ENCODE results near the gene AATK. TPM values are rescaled to one million over a fixed set of nuclear protein-coding genes. Genes with fewer than 3 reads are reported as not detected.

The AATK gene
- polyA plus RNA-seq, 1 of the 3 experiments (the other 2 are of a cell fraction): 0.51 TPM

- Histone ChIP-seq H4K20me1 (ENCODE audit: insufficient read depth) (no peaks in the 10 kb centered on the region), H3K4me1 (ENCODE audit: control insufficient read depth in 1 of 2, insufficient read depth in 2 of 2, low read depth in 1 of 2, low read length in 1 of 2) (no peaks in the 10 kb centered on the region), H3K36me3 (replicated peaks in 1 of 2; ENCODE audit: control insufficient read depth in 1 of 2, insufficient read depth in 2 of 2, low read length in 1 of 2) (peaks cover 0 to 2% of the 10 kb centered on the region in 2 experiments), H3K27me3 (ENCODE audit: insufficient read depth) (no peaks in the 10 kb centered on the region), H3K27ac (ENCODE audit: low read depth in 2 of 2, low read length in 1 of 2) (no peak overlapping the region), H3K79me2 (ENCODE audit: insufficient read depth) (0 out of 2 replicates have a peak, but pooled peaks cover 7% of the 10 kb centered on the region), H2AFZ (ENCODE audit: low read depth) (no peak overlapping the region), H3K9me2 (no peaks in the 10 kb centered on the region), H3F3A (replicated peaks; ENCODE audit: insufficient read depth) (no peaks in the 10 kb centered on the region), H3K4me3 (ENCODE audit: low read depth in 2 of 2, low read length in 1 of 2) (no peak overlapping the region), H3K9ac (no peak overlapping the region), H3K4me2 (no peak overlapping the region), H3K9me3 (no peaks in the 10 kb centered on the region)
- DNase-seq: no peak
- CTCF ChIA-PET: interaction anchor here (0.7 to 2.8 kb wide), 5 partner anchors 12 to 454 kb away, joined by 3 to 11 read pairs (median 5); no protein-coding TSS in a partner anchor
- no peak for TF ChIP-seq RXRA (IDR thresholded peaks at IDR 0.05; ENCODE audit: borderline replicate concordance, low read depth)
- no peak for TF ChIP-seq CTCF (IDR thresholded peaks at IDR 0.05)
- no peak for TF ChIP-seq GATA2 (CRISPR knock-in tag; IDR thresholded peaks at IDR 0.05)
- no peak for TF ChIP-seq NFIC (IDR thresholded peaks at IDR 0.05; ENCODE audit: borderline replicate concordance)
- no peak for TF ChIP-seq FOXJ3 (CRISPR knock-in tag; IDR thresholded peaks at IDR 0.05)
- TF ChIP-seq ZBTB33 (IDR thresholded peaks at IDR 0.05; ENCODE audit: borderline replicate concordance, low read depth): no peak
- no peak for TF ChIP-seq EP300 (IDR thresholded peaks at IDR 0.05; ENCODE audit: borderline replicate concordance in 1 of 2, low read depth in 1 of 2, low read length in 1 of 2)
- POLR2A ChIA-PET: no interaction called here
- WGBS (ENCODE audit: low lambda C conversion rate): 97% methylated on average over 9 of the region's 9 CpGs
Observed at GRCh38 chr17:81212365-81212764, 46.3 kb upstream of the AATK start.

- Histone ChIP-seq H3K4me3 (ENCODE audit: low read depth in 2 of 2, low read length in 1 of 2) (no peak overlapping the region), H2AFZ (ENCODE audit: low read depth) (no peak overlapping the region), H3K27me3 (ENCODE audit: insufficient read depth) (no peaks in the 10 kb centered on the region), H3K9ac (no peak overlapping the region), H3K36me3 (replicated peaks in 1 of 2; ENCODE audit: control insufficient read depth in 1 of 2, insufficient read depth in 2 of 2, low read length in 1 of 2) (no peaks in the 10 kb centered on the region), H3F3A (replicated peaks; ENCODE audit: insufficient read depth) (no peaks in the 10 kb centered on the region), H3K4me1 (ENCODE audit: control insufficient read depth in 1 of 2, insufficient read depth in 2 of 2, low read depth in 1 of 2, low read length in 1 of 2) (no peaks in the 10 kb centered on the region), H3K9me3 (no peaks in the 10 kb centered on the region), H3K27ac (ENCODE audit: low read depth in 2 of 2, low read length in 1 of 2) (no peak overlapping the region), H3K4me2 (no peak overlapping the region), H3K79me2 (ENCODE audit: insufficient read depth) (0 out of 2 replicates have a peak, but pooled peaks cover 7% of the 10 kb centered on the region), H4K20me1 (ENCODE audit: insufficient read depth) (no peaks in the 10 kb centered on the region), H3K9me2 (no peaks in the 10 kb centered on the region)
- no peak for DNase-seq
- ChIA-PET POLR2A (no interaction called here), CTCF (interaction anchor here (0.6 to 2.8 kb wide), 4 partner anchors 10 to 68 kb away, joined by 3 to 11 read pairs (median 4); no protein-coding TSS in a partner anchor)
- TF ChIP-seq FOSL2 (IDR thresholded peaks at IDR 0.05; ENCODE audit: borderline replicate concordance, low read depth) (no peak), RAD21 (IDR thresholded peaks at IDR 0.05; ENCODE audit: low read length) (no peak), TCF12 (IDR thresholded peaks at IDR 0.05) (no peak), NFIC (IDR thresholded peaks at IDR 0.05; ENCODE audit: borderline replicate concordance) (no peak), IRF3 (IDR thresholded peaks at IDR 0.05; ENCODE audit: low read depth, low read length) (no peak)
- 86% methylated on average over 13 of the region's 14 CpGs for WGBS (ENCODE audit: low lambda C conversion rate)
Observed at GRCh38 chr17:81210868-81211267, 44.8 kb upstream of the AATK start.
